A549 (cell line): ENCODE data around the gene EPN2.

Experiments
- POLR2A ChIP-seq: IDR thresholded peaks from 2 replicates; pipeline ENCODE4 v1.6.1; 2012; ENCODE audit warnings: mild to moderate bottlenecking, low read length
- RFX5 ChIP-seq: fragments of 450-650 bp; IDR thresholded peaks from 2 replicates; pipeline ENCODE4 v1.7.1; 2014; ENCODE audit warnings: antibody characterized with exemption, mild to moderate bottlenecking, moderate library complexity

DNA sequence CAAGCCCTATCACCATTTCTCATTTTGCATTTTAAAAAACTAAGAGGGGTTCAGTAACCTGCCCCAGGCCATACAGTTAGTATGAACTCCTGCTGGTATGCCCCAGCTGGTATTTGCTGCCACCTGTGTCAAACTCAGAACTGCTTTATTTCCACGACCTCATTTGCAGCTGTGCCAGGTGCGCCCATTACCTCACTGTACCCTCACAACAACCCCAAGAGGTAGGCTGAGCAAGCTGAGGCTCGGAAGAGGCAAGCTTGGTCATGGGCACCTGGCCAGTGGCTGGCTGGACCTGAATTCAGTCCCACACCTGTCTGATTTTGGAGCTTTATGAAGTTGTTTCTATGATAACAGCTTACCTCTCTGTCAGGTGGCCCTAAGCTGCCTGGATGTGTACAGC, 7.6 kb downstream of the EPN2 start:
- TF ChIP-seq POLR2A (no peak), RFX5 (no peak)
